ENCODE results near the gene TRIML1.

DNA sequence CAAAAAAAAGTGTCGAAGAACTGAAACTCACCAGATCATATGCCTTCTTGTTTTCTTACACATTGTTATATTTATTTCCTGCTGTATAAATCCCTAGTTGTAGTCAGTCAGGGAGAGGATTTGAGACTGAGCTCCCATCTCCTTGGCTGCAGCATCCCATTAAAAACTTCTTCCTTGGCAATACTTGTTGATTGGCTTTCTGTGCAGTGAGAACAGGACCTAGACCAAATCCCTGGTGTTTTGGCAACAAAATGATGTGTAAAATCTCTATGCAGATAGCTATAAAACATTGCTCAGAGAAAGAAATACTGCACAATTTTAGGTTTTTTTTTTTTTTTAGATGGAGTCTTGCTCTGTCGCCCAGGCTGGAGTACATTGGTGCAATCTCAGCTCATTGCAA lies 47.9 kb downstream of the TRIML1 start:
- TF ChIP-seq, protein P1, sequence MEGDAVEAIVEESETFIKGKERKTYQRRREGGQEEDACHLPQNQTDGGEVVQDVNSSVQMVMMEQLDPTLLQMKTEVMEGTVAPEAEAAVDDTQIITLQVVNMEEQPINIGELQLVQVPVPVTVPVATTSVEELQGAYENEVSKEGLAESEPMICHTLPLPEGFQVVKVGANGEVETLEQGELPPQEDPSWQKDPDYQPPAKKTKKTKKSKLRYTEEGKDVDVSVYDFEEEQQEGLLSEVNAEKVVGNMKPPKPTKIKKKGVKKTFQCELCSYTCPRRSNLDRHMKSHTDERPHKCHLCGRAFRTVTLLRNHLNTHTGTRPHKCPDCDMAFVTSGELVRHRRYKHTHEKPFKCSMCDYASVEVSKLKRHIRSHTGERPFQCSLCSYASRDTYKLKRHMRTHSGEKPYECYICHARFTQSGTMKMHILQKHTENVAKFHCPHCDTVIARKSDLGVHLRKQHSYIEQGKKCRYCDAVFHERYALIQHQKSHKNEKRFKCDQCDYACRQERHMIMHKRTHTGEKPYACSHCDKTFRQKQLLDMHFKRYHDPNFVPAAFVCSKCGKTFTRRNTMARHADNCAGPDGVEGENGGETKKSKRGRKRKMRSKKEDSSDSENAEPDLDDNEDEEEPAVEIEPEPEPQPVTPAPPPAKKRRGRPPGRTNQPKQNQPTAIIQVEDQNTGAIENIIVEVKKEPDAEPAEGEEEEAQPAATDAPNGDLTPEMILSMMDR (IDR thresholded peaks at IDR 0.05): no peak
- TF ChIP-seq POLR2AphosphoS5 (IDR thresholded peaks at IDR 0.05) (no peak), POLR2A (IDR thresholded peaks at IDR 0.05) (no peak), EP300 (IDR thresholded peaks at IDR 0.05; ENCODE audit: low read depth) (no peak)
